HEK293 (cell line): ENCODE measurements around the gene CUTC.

ENCODE experiments used
- CTCF ChIA-PET: fragments of 350-600 bp; formaldehyde crosslinking; extraction: SDS; loops from one replicate; lab custom pipeline; 2021; ENCODE audit warnings: antibody characterized with exemption; lab: Yijun Ruan, JAX
- POLR2A ChIA-PET: fragments of 300-600 bp; formaldehyde crosslinking; extraction: SDS; loops from one replicate; lab custom pipeline; 2020; ENCODE audit warnings: antibody characterized with exemption, inconsistent platforms; lab: Yijun Ruan, JAX
- H3K27ac ChIP-seq: fragments of 200-500 bp; sonication (Bioruptor generic); 2 replicates; pipeline ENCODE4 v1.5.1; 2014; ENCODE audit warnings: low read depth, low read length, control low read depth, inconsistent platforms; ENCODE audit errors: extremely low read depth
- H3K36me3 ChIP-seq, 2 experiments: fragments of 200-500 bp in 1 of 2; sonication (Bioruptor generic) in 1 of 2; 1 replicate in 1 of 2; 2 replicates in 1 of 2; pipeline ENCODE4 v1.5.1; 2014 to 2017; ENCODE audit warnings: inconsistent platforms in 2 of 2, low read length in 2 of 2; ENCODE audit not compliant: control insufficient read depth in 2 of 2, insufficient read depth in 1 of 2
- H3K4me1 ChIP-seq: fragments of 200-500 bp; sonication (Bioruptor generic); 2 replicates; pipeline ENCODE4 v1.5.1; 2014; ENCODE audit warnings: mild to moderate bottlenecking, low read length, inconsistent platforms; ENCODE audit not compliant: control insufficient read depth, insufficient read depth
- H3K4me3 ChIP-seq: 2 replicates; pipeline ENCODE4 v1.5.1; 2011; ENCODE audit warnings: low read depth, mild to moderate bottlenecking, control low read depth, low read length, moderate library complexity
- H3K9me3 ChIP-seq: fragments of 200-500 bp; sonication (Bioruptor generic); 2 replicates; pipeline ENCODE4 v1.5.1; 2014; ENCODE audit warnings: low read depth, low read length, inconsistent platforms; ENCODE audit not compliant: control insufficient read depth, insufficient read depth
- AEBP2 ChIP-seq: fragments of 450-650 bp; formaldehyde crosslinking; IDR thresholded peaks from 2 replicates; pipeline ENCODE4 v1.5.1; 2016; ENCODE audit warnings: missing biosample characterization, missing genetic modification characterization, borderline replicate concordance
- CTCF ChIP-seq: fragments of 450-650 bp; formaldehyde crosslinking; IDR thresholded peaks from 2 replicates; pipeline ENCODE4 v1.5.1; 2016; ENCODE audit warnings: missing biosample characterization, missing genetic modification characterization
- GLI4 ChIP-seq: fragments of 450-650 bp; formaldehyde crosslinking; IDR thresholded peaks from 2 replicates; pipeline ENCODE4 v1.5.1; 2016; ENCODE audit warnings: missing biosample characterization, missing genetic modification characterization
- KLF7 ChIP-seq: fragments of 450-650 bp; formaldehyde crosslinking; IDR thresholded peaks from 2 replicates; pipeline ENCODE4 v1.5.1; 2016; ENCODE audit warnings: missing biosample characterization, missing genetic modification characterization, borderline replicate concordance
- SALL2 ChIP-seq: fragments of 450-650 bp; formaldehyde crosslinking; IDR thresholded peaks from 2 replicates; pipeline ENCODE4 v1.5.0; 2017; ENCODE audit warnings: missing biosample characterization, mild to moderate bottlenecking, missing genetic modification characterization, borderline replicate concordance
- SP3 ChIP-seq: fragments of 450-650 bp; formaldehyde crosslinking; IDR thresholded peaks from 2 replicates; pipeline ENCODE4 v1.5.1; 2016; ENCODE audit warnings: missing biosample characterization, missing genetic modification characterization
- ZNF501 ChIP-seq: fragments of 450-650 bp; formaldehyde crosslinking; IDR thresholded peaks from 2 replicates; pipeline ENCODE4 v1.5.1; 2016; ENCODE audit warnings: missing biosample characterization, missing genetic modification characterization
- ZNF548 ChIP-seq: fragments of 450-650 bp; formaldehyde crosslinking; IDR thresholded peaks from 2 replicates; pipeline ENCODE4 v1.5.1; 2016; ENCODE audit warnings: missing biosample characterization, missing genetic modification characterization
- ZNF560 ChIP-seq: fragments of 450-650 bp; formaldehyde crosslinking; IDR thresholded peaks from 2 replicates; pipeline ENCODE4 v1.5.1; 2017; ENCODE audit warnings: missing biosample characterization, missing genetic modification characterization, borderline replicate concordance
- ZNF629 ChIP-seq: fragments of 450-650 bp; formaldehyde crosslinking; IDR thresholded peaks from 2 replicates; pipeline ENCODE4 v1.5.1; 2017; ENCODE audit warnings: missing biosample characterization, missing genetic modification characterization
- ZSCAN4 ChIP-seq: fragments of 450-650 bp; formaldehyde crosslinking; IDR thresholded peaks from 2 replicates; pipeline ENCODE4 v1.5.1; 2017; ENCODE audit warnings: missing biosample characterization, missing genetic modification characterization
- TF ChIP-seq, protein P1 (sequence below): fragments of 450-650 bp; formaldehyde crosslinking; IDR thresholded peaks from 2 replicates; pipeline ENCODE4 v1.5.1; 2016; ENCODE audit warnings: missing biosample characterization, missing genetic modification characterization
- TF ChIP-seq, protein P2 (sequence below): fragments of 450-650 bp; formaldehyde crosslinking; IDR thresholded peaks from 2 replicates; pipeline ENCODE4 v1.5.1; 2016; ENCODE audit warnings: missing biosample characterization, missing genetic modification characterization, borderline replicate concordance

The CUTC gene

DNA sequence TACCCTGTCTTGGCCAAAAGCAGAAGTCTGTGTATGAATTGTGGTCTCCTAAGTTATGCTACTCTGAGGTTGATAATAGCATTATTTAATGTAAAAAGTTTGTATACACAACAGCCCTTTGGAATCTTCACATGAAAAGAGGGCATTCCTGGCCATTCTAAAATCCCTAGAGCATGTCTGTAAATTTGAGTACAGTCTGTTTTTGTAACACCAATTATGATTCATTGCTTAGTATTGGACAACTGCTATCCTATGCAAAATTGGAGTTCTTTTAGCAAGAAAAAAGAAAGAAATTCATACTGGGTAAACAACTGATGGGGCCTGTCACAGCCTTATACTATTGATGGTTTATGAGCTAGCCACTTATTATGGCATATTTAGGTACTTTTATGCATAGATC, 10.2 kb downstream of the CUTC start (continued):
- TF ChIP-seq ZSCAN4 (tag by site-specific recombination) (no peak), ZNF560 (tag by site-specific recombination) (no peak), ZNF501 (tag by site-specific recombination) (no peak)

- ChIA-PET POLR2A (interaction anchor here (1.7 kb wide), 1 partner anchor 10 kb away, joined by 13 read pairs; the partner anchor contains the start of genes COX15 and CUTC), CTCF (interaction anchor here (0.6 to 2.9 kb wide), 2 partner anchors 10 to 186 kb away, joined by 3 to 9 read pairs; partner anchors contain the start of genes COX15 and CUTC)
- H3K27ac ChIP-seq: no peak overlapping the region
- TF ChIP-seq SP3 (tag by site-specific recombination): no peak
- no peak for TF ChIP-seq AEBP2 (tag by site-specific recombination)
- TF ChIP-seq KLF7 (tag by site-specific recombination): no peak
- TF ChIP-seq, protein P1, sequence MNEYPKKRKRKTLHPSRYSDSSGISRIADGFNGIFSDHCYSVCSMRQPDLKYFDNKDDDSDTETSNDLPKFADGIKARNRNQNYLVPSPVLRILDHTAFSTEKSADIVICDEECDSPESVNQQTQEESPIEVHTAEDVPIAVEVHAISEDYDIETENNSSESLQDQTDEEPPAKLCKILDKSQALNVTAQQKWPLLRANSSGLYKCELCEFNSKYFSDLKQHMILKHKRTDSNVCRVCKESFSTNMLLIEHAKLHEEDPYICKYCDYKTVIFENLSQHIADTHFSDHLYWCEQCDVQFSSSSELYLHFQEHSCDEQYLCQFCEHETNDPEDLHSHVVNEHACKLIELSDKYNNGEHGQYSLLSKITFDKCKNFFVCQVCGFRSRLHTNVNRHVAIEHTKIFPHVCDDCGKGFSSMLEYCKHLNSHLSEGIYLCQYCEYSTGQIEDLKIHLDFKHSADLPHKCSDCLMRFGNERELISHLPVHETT (tag by site-specific recombination): no peak
- TF ChIP-seq, protein P2, sequence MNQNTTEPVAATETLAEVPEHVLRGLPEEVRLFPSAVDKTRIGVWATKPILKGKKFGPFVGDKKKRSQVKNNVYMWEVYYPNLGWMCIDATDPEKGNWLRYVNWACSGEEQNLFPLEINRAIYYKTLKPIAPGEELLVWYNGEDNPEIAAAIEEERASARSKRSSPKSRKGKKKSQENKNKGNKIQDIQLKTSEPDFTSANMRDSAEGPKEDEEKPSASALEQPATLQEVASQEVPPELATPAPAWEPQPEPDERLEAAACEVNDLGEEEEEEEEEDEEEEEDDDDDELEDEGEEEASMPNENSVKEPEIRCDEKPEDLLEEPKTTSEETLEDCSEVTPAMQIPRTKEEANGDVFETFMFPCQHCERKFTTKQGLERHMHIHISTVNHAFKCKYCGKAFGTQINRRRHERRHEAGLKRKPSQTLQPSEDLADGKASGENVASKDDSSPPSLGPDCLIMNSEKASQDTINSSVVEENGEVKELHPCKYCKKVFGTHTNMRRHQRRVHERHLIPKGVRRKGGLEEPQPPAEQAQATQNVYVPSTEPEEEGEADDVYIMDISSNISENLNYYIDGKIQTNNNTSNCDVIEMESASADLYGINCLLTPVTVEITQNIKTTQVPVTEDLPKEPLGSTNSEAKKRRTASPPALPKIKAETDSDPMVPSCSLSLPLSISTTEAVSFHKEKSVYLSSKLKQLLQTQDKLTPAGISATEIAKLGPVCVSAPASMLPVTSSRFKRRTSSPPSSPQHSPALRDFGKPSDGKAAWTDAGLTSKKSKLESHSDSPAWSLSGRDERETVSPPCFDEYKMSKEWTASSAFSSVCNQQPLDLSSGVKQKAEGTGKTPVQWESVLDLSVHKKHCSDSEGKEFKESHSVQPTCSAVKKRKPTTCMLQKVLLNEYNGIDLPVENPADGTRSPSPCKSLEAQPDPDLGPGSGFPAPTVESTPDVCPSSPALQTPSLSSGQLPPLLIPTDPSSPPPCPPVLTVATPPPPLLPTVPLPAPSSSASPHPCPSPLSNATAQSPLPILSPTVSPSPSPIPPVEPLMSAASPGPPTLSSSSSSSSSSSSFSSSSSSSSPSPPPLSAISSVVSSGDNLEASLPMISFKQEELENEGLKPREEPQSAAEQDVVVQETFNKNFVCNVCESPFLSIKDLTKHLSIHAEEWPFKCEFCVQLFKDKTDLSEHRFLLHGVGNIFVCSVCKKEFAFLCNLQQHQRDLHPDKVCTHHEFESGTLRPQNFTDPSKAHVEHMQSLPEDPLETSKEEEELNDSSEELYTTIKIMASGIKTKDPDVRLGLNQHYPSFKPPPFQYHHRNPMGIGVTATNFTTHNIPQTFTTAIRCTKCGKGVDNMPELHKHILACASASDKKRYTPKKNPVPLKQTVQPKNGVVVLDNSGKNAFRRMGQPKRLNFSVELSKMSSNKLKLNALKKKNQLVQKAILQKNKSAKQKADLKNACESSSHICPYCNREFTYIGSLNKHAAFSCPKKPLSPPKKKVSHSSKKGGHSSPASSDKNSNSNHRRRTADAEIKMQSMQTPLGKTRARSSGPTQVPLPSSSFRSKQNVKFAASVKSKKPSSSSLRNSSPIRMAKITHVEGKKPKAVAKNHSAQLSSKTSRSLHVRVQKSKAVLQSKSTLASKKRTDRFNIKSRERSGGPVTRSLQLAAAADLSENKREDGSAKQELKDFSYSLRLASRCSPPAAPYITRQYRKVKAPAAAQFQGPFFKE (tag by site-specific recombination): no peak
- TF ChIP-seq CTCF (tag by site-specific recombination): no peak
- TF ChIP-seq GLI4 (tag by site-specific recombination): no peak
- no peak for TF ChIP-seq ZNF629 (tag by site-specific recombination)
- no peak for TF ChIP-seq ZNF548 (tag by site-specific recombination)
- TF ChIP-seq SALL2 (tag by site-specific recombination): no peak
- H3K4me1 ChIP-seq: no peaks in the 10 kb centered on the region
- H3K36me3 ChIP-seq: peaks cover 78 to 90% of the 10 kb centered on the region in 2 experiments
- no peak overlapping the region for H3K4me3 ChIP-seq
- no peaks in the 10 kb centered on the region for H3K9me3 ChIP-seq
These were observed 10.7 kb downstream of the CUTC start for GRCh38 chr10:99742701-99743100.
